ENCODE results near the gene ZSWIM6.

Gene ZSWIM6

GRCh38 chr5:61586096-61587084 lies 254.3 kb downstream of the ZSWIM6 start:
- H3K4me3 ChIP-seq = no peak overlapping the region
- H3K27ac ChIP-seq = no peak overlapping the region
- no peak for DNase-seq (ENCODE audit: low spot score)
- no peak for TF ChIP-seq CTCF (IDR thresholded peaks at IDR 0.05)

GRCh38 chr5:61587125-61587524 lies 255.1 kb downstream of the ZSWIM6 start:
- no peak overlapping the region for H3K4me3 ChIP-seq
- H3K27ac ChIP-seq = no peak overlapping the region
- no peak for TF ChIP-seq CTCF (IDR thresholded peaks at IDR 0.05)

GRCh38 chr5:61588216-61588615 lies 256.2 kb downstream of the ZSWIM6 start:
- H3K4me3 ChIP-seq = no peak overlapping the region
- TF ChIP-seq CTCF (IDR thresholded peaks at IDR 0.05) = no peak
- no peak for DNase-seq (ENCODE audit: low spot score)
- no peak overlapping the region for H3K27ac ChIP-seq

More at GRCh38 chr5:61587125-61587524, 255.1 kb downstream of the ZSWIM6 start:
- DNase-seq (ENCODE audit: low spot score) = no peak

- Histone ChIP-seq H3K27ac (no peak overlapping the region), H3K4me3 (no peak overlapping the region)
- TF ChIP-seq CTCF (IDR thresholded peaks at IDR 0.05) = no peak
- DNase-seq (ENCODE audit: low spot score) = no peak
These were observed 257.9 kb downstream of the ZSWIM6 start for GRCh38 chr5:61589946-61590345.

GRCh38 chr5:61590473-61590872 lies 258.4 kb downstream of the ZSWIM6 start:
- TF ChIP-seq CTCF (IDR thresholded peaks at IDR 0.05) = no peak
- H3K4me3 ChIP-seq = no peak overlapping the region
- H3K27ac ChIP-seq = no peak overlapping the region
- DNase-seq (ENCODE audit: low spot score) = no peak

- no peak overlapping the region for H3K27ac ChIP-seq
- H3K4me3 ChIP-seq = no peak overlapping the region
- TF ChIP-seq CTCF (IDR thresholded peaks at IDR 0.05) = no peak
These were observed 259.8 kb downstream of the ZSWIM6 start for GRCh38 chr5:61591859-61592258.

GRCh38 chr5:61595426-61595825 lies 263.4 kb downstream of the ZSWIM6 start:
- Histone ChIP-seq H3K27ac (no peak overlapping the region), H3K4me3 (no peak overlapping the region)
- no peak for DNase-seq (ENCODE audit: low spot score)
- no peak for TF ChIP-seq CTCF (IDR thresholded peaks at IDR 0.05)

More at GRCh38 chr5:61591859-61592258, 259.8 kb downstream of the ZSWIM6 start:
- no peak for DNase-seq (ENCODE audit: low spot score)
